Measurements from ENCODE around the gene MNT.

Gene MNT

DNA sequence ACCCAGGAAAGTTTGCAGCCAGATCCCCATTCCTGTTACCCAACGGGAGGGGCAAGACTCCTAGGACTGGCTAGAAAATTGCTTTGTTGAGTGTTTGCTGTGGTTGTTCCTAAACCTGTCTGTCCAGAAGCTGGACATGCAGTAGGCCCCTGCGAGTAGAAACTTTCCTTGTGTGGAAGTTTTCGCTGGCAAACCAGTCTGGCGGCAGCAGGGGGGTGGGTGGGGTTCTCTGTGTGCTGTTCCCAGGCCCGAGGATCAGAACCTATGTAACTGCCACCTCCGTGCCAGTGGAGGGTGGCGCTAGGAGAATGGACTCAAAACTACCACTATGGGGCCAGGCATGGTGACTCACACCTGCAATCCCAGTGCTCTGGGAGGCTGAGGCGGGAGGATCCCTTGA, 54.4 kb downstream of the MNT start:
- TF ChIP-seq, protein P1, sequence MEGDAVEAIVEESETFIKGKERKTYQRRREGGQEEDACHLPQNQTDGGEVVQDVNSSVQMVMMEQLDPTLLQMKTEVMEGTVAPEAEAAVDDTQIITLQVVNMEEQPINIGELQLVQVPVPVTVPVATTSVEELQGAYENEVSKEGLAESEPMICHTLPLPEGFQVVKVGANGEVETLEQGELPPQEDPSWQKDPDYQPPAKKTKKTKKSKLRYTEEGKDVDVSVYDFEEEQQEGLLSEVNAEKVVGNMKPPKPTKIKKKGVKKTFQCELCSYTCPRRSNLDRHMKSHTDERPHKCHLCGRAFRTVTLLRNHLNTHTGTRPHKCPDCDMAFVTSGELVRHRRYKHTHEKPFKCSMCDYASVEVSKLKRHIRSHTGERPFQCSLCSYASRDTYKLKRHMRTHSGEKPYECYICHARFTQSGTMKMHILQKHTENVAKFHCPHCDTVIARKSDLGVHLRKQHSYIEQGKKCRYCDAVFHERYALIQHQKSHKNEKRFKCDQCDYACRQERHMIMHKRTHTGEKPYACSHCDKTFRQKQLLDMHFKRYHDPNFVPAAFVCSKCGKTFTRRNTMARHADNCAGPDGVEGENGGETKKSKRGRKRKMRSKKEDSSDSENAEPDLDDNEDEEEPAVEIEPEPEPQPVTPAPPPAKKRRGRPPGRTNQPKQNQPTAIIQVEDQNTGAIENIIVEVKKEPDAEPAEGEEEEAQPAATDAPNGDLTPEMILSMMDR (IDR thresholded peaks at IDR 0.05): no peak

DNA sequence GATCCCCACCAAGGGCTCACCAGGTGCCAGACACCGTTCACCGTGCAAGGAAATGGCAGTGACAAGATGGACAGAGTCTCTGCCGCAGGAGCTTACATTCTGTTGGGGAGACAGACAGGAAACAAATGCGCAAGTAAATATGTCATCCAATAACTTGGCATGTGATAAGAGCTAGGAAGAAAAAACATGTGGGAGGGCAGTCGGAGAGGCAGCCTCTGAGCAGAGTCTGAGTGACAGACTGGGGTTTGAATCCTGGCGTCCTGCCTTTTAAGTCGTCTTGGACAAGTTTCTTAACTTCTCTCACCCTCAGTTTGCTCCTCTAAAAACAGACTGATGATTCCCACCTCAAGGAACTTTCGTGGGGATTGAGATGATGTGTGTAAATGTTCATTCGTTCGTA, 56.3 kb downstream of the MNT start:
- TF ChIP-seq, protein P1 (IDR thresholded peaks at IDR 0.05): no peak

DNA sequence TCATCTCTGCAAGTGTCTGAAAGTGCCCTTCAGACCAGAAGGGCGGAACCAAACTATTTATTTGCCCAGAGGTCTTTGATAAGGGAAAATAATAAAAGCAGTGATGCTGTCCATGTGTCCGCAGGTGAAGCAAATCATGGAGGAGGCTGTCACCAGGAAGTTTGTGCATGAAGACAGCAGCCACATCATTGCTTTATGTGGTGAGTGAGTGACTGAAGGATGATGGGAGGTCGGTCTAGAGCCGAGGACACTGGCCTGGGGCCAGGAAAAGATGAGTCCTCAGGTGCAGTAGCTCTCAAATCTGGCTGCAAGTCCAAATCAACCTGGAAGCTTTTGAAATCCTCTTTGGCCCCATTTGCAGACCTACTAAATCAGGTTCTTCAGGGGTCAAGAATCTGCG, 57.4 kb downstream of the MNT start:
- TF ChIP-seq, protein P1 (IDR thresholded peaks at IDR 0.05): no peak

DNA sequence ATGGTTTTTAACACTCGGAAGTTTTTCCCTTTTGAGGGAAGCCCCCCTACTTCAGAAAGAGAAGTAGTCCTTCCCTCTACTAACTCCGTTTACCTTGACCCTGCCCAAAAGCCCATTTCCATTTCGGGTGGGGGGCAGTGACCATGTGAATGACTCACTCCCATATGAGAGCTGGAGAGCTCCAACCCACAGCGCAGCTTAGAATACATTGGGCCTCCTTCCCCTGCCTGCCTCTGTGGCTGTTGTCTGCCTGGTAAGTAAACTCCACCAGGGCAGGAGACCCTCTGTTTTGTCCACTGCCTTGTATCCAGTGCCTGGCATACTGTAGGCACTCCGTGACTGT, 62.6 kb downstream of the MNT start:
- TF ChIP-seq, protein P1 (IDR thresholded peaks at IDR 0.05): no peak

DNA sequence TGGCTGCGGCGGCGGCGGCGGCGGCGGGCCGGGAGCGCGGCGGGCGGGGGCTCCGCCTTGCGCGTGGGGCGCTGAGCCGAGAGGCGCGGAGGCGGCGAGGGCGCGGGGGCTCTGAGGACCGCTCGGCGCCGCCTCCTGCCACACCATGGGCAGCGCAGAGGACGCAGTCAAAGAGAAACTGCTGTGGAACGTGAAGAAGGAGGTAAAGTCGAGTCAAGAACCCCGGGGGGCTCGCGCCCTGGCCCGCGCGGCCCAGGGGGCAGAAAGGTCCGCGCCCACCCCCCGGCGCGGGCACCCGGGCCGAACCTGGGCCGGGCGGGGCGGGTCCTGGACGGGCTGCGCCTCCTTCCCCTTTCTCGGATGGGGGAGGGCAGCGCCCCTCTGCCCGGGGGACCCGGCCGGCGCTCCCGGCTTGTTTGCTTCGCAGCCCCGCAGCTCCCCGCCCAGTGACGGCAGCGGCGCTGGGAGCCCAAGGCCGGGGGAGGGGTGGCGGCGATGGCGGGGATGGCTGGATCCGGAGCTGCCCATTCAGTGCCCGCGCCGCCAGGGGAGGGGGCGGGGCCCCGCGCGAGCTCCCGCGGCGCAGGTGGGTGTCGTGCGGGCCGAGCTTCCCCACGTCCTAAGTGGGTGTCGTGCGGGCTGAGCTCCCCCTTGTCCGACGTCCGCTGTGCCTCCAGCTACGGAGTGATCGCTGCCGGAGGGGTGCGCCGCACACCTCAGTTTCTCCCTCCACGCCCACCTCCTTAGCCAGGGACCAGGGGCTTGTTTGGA, 63.1 kb downstream of the MNT start:
- TF ChIP-seq, protein P1 (IDR thresholded peaks at IDR 0.05): no peak

DNA sequence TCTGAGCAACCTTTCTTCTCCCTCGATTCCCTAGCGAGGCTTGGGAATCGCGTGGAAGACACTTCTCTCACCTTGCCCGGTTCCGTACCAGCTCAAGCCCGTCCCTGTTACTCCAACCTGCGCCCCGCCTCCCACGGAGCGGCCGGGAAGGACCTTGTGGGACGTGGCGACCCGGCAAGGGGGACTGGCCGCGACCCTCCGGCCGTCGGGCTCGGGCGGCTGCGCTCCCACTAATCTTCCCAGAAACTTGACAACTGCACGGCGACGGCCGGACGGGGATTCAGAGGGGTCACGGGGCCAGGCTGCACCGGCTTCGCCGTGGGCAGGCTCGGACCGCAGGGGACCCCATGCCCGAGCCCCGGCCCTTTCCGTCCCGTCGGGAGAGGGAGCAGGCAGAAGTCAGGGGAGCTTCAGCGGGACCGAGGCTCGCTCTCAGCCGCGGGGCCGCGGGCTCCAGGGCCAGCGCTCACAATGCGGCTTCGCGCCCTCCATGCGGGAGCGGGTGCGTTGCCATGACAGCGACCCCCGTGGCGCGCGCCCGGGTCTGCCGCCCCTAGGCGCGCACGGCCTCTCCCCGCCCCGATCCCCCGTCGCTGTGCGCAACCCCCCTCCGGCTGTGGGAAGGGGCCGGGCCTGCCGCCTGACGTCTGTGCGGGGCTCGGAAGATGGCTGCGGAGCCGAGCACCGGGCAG, 63.9 kb downstream of the MNT start, which contains the start of gene SGSM2:
Gene SGSM2 (plus strand): TSS at position 650 of the 692 bp plus-strand sequence. CDS start 188 bp downstream, outside the sequence.
- TF ChIP-seq, protein P1 (IDR thresholded peaks at IDR 0.05): no peak

DNA sequence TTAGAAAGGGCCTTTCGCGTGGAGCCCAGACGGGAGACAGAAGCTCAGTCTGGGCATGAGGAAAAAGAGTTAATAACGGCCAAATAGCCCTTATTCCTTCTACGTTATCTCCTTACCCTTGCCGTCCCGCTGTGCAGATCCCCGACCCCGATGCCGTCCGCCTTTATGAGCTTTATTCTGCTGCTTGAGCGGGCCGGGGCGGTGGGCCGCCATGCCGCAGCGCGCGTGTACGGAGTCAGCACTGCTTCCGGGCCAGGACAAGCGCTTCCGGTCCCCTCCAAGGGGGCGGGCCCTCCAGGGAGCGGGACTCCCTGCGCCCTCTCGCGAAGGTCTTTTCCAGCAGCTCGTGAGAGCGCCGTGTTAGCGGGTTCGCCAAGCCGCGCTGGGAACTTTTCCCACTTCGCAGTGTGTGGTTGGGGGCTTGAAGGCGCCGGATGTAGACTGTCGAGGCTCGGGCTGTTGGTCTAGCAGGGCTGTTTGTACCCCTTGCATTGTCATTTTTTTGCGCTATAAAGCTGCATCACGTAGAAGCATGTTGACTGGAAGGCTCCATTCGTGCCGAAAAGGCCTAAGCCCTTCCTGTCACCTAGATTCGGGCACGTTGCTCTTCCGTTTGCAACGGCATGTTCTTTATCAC, 64.5 kb downstream of the MNT start, which contains the start of gene TSR1:
Gene TSR1 (minus strand): TSS at position 243 of the 637 bp plus-strand sequence. CDS start 30 bp downstream, at position 213.
- TF ChIP-seq, protein P1 (IDR thresholded peaks at IDR 0.05): peak; percentile 37; the same call in 1 of the 2 replicates

Data from LNCAP (cell line).